ENCODE data around the gene VGLL4.

Gene VGLL4

GRCh38 chr3:11588755-11589154 is 55.0 kb downstream of the VGLL4 start:
- TF ChIP-seq, protein P1, sequence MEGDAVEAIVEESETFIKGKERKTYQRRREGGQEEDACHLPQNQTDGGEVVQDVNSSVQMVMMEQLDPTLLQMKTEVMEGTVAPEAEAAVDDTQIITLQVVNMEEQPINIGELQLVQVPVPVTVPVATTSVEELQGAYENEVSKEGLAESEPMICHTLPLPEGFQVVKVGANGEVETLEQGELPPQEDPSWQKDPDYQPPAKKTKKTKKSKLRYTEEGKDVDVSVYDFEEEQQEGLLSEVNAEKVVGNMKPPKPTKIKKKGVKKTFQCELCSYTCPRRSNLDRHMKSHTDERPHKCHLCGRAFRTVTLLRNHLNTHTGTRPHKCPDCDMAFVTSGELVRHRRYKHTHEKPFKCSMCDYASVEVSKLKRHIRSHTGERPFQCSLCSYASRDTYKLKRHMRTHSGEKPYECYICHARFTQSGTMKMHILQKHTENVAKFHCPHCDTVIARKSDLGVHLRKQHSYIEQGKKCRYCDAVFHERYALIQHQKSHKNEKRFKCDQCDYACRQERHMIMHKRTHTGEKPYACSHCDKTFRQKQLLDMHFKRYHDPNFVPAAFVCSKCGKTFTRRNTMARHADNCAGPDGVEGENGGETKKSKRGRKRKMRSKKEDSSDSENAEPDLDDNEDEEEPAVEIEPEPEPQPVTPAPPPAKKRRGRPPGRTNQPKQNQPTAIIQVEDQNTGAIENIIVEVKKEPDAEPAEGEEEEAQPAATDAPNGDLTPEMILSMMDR (IDR thresholded peaks at IDR 0.05; ENCODE audit: low read depth, low read length), result no peak
- H3K4me3 ChIP-seq (ENCODE audit: low read depth, low read length), result no peak overlapping the region

GRCh38 chr3:11588338-11588737 is 55.4 kb downstream of the VGLL4 start:
- H3K4me3 ChIP-seq (ENCODE audit: low read depth, low read length), result no peak overlapping the region
- TF ChIP-seq, protein P1 (IDR thresholded peaks at IDR 0.05; ENCODE audit: low read depth, low read length), result no peak

- TF ChIP-seq, protein P1 (IDR thresholded peaks at IDR 0.05; ENCODE audit: low read depth, low read length), result no peak
- no peak overlapping the region for H3K4me3 ChIP-seq (ENCODE audit: low read depth, low read length)
Measured at GRCh38 chr3:11587766-11588165, 55.9 kb downstream of the VGLL4 start.

DNA sequence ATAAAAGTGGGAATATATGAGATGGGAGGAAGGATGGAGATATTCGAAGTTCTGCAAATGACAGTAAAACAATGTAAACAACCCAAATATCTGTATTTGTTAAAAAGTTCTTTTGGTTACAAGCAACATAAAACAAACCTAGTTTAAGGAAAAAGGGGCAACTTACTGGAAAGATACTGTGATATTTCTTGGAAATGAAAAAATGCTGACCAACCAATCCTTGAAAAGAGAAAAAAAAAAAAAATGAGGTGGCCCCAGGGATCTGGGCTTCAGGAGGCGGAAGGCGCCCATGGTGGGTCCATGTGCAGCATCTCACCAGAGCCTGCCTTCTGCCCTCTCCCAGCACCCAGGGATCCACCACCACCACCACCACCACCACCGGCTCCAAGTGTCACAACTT is 59.1 kb downstream of the VGLL4 start:
- no peak overlapping the region for H3K4me3 ChIP-seq (ENCODE audit: low read depth, low read length)
- TF ChIP-seq, protein P1 (IDR thresholded peaks at IDR 0.05; ENCODE audit: low read depth, low read length), result no peak

- no peak overlapping the region for H3K4me3 ChIP-seq (ENCODE audit: low read depth, low read length)
- TF ChIP-seq, protein P1 (IDR thresholded peaks at IDR 0.05; ENCODE audit: low read depth, low read length), result no peak
Measured at GRCh38 chr3:11583638-11584046, 60.1 kb downstream of the VGLL4 start.

GRCh38 chr3:11583235-11583634 is 60.5 kb downstream of the VGLL4 start:
- TF ChIP-seq, protein P1 (IDR thresholded peaks at IDR 0.05; ENCODE audit: low read depth, low read length), result no peak
- H3K4me3 ChIP-seq (ENCODE audit: low read depth, low read length), result no peak overlapping the region

DNA sequence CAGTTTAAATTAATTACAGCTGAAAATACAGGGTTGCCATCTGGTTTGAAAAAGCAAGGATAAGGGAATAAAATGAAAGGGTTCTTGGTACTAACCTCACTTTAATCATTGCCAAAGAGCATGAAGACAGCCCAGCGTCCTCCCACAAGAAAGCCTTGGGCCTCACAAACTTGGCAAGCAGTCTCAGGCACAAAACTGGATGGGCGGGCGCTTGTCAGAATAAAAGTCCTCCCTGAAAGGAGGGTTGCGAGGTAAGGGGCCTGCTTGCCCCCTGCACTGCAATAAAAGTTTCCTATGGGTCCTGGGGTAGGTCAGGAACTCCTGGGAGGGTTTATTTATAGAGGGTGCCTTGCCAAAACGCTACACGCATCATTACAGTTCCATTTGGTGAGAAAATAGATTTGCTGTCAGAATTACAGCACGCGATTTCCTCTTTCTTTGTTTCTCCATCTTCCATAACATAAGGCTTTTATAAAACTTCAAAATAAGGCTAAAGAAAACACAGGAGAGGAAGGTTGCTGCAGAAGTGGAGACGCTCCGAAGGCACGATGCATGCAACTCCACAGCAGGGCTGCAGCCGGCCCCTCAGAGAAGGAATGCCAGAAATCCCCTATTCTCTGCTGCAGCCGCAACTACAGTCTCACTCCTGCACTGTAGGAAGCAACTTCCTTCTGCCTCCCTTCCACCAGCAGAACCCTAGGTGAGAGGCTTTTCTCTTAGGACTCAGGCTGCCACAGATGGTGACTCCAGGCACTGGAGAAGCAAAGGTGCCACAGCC is 61.3 kb downstream of the VGLL4 start:
- TF ChIP-seq, protein P1 (IDR thresholded peaks at IDR 0.05; ENCODE audit: low read depth, low read length), result no peak

More for the DNA sequence above, 61.3 kb downstream of the VGLL4 start:
- H3K4me3 ChIP-seq (ENCODE audit: low read depth, low read length), result peak overlapping the region; percentile 55
